GM12873 (cell line): ENCODE data around the gene IL7R.

Source experiments
- CTCF ChIP-seq: IDR thresholded peaks from 2 replicates; pipeline ENCODE4 v1.5.1; 2012; ENCODE audit warnings: low read depth, mild to moderate bottlenecking, moderate library complexity, low read length, control low read depth; ENCODE audit not compliant: insufficient read depth; ENCODE audit errors: missing control alignments

Gene IL7R

GRCh38 chr5:35863159-35863558 lies 6.5 kb downstream of the IL7R start:
- no peak for TF ChIP-seq CTCF

- no peak for TF ChIP-seq CTCF
These were observed 11.3 kb downstream of the IL7R start for GRCh38 chr5:35867998-35868397.

GRCh38 chr5:35869685-35870277 lies 13.1 kb downstream of the IL7R start:
- no peak for TF ChIP-seq CTCF

GRCh38 chr5:35870605-35871004 lies 13.9 kb downstream of the IL7R start:
- no peak for TF ChIP-seq CTCF

- no peak for TF ChIP-seq CTCF
These were observed 19.8 kb downstream of the IL7R start for GRCh38 chr5:35876454-35876853.

GRCh38 chr5:35876922-35877321 lies 20.2 kb downstream of the IL7R start:
- no peak for TF ChIP-seq CTCF

GRCh38 chr5:35877655-35878054 lies 21.0 kb downstream of the IL7R start:
- TF ChIP-seq CTCF = no peak

- TF ChIP-seq CTCF = no peak
These were observed 21.4 kb downstream of the IL7R start for GRCh38 chr5:35878079-35878478.
